Neural progenitor cell (in vitro differentiated cells): Measurements from ENCODE around the gene LPAR5. TPM values are rescaled to one million over a fixed set of nuclear protein-coding genes. Genes with fewer than 3 reads are reported as not detected.

Experiments
- DNase-seq: peaks from one replicate; pipeline ENCODE4 v3.0.0-alpha.2; 2016; ENCODE audit warnings: low spot score
- H2AFZ ChIP-seq: fragments of 200-600 bp; sonication (generic); replicated peaks from 2 replicates; pipeline ENCODE4 v1.6.1; 2016; ENCODE audit warnings: antibody characterized with exemption
- H3F3A ChIP-seq: fragments of 200-600 bp; sonication (generic); 2 replicates; pipeline ENCODE4 v1.6.1; 2016; ENCODE audit warnings: antibody characterized with exemption, low read depth
- H3K27ac ChIP-seq: fragments of 200-600 bp; sonication (generic); 2 replicates; pipeline ENCODE4 v1.5.1; 2016; ENCODE audit warnings: mild to moderate bottlenecking
- H3K27me3 ChIP-seq: fragments of 200-600 bp; sonication (generic); 2 replicates; pipeline ENCODE4 v1.6.1; 2016; ENCODE audit warnings: mild to moderate bottlenecking, moderate library complexity
- H3K36me3 ChIP-seq: fragments of 200-600 bp; sonication (generic); 2 replicates; pipeline ENCODE4 v1.5.1; 2016
- H3K4me1 ChIP-seq: fragments of 200-600 bp; sonication (generic); 2 replicates; pipeline ENCODE4 v1.6.1; 2016; ENCODE audit warnings: mixed run types
- H3K4me2 ChIP-seq: fragments of 200-600 bp; sonication (generic); 2 replicates; pipeline ENCODE4 v1.6.1; 2016
- H3K4me3 ChIP-seq: fragments of 200-600 bp; sonication (generic); 2 replicates; pipeline ENCODE4 v1.5.1; 2016
- H3K79me2 ChIP-seq: fragments of 200-600 bp; sonication (generic); 2 replicates; pipeline ENCODE4 v1.6.1; 2016; ENCODE audit warnings: low read depth
- H3K9ac ChIP-seq: fragments of 200-600 bp; sonication (generic); 2 replicates; pipeline ENCODE4 v1.6.1; 2016
- H3K9me3 ChIP-seq: fragments of 200-600 bp; sonication (generic); 2 replicates; pipeline ENCODE4 v1.5.1; 2016; ENCODE audit warnings: low read depth
- H4K20me1 ChIP-seq: fragments of 200-600 bp; sonication (generic); 2 replicates; pipeline ENCODE4 v1.6.1; 2016; ENCODE audit warnings: low read depth
- H3K27ac Mint-ChIP-seq: 3 replicates; pipeline ENCODE4 v1.8.0; 2021; ENCODE audit warnings: mixed read lengths
- H3K27me3 Mint-ChIP-seq: 2 replicates; pipeline ENCODE4 v1.8.0; 2022; ENCODE audit warnings: low read depth, mild to moderate bottlenecking, inconsistent platforms, moderate library complexity, mixed read lengths; ENCODE audit not compliant: insufficient read depth
- H3K36me3 Mint-ChIP-seq: 3 replicates; pipeline ENCODE4 v1.8.0; 2021; ENCODE audit warnings: mixed read lengths
- H3K4me1 Mint-ChIP-seq: 3 replicates; pipeline ENCODE4 v1.8.0; 2021; ENCODE audit warnings: mixed read lengths
- H3K4me3 Mint-ChIP-seq: 3 replicates; pipeline ENCODE4 v1.8.0; 2021; ENCODE audit warnings: mild to moderate bottlenecking, moderate library complexity, mixed read lengths
- H3K9me3 Mint-ChIP-seq: 3 replicates; pipeline ENCODE4 v1.8.0; 2020; ENCODE audit warnings: mixed read lengths
- EZH2 ChIP-seq: fragments of 200-600 bp; sonication (generic); IDR thresholded peaks from 2 replicates; pipeline ENCODE4 v1.6.1; 2017; ENCODE audit warnings: antibody characterized with exemption, mild to moderate bottlenecking, moderate library complexity
- EZH2phosphoT487 ChIP-seq: fragments of 200-600 bp; sonication (generic); IDR thresholded peaks from 2 replicates; pipeline ENCODE4 v1.6.1; 2017; ENCODE audit warnings: antibody characterized with exemption
- total RNA-seq: library from RNA; depleted of rRNA; stranded (reverse); fragments of >200 nt; gene quantifications from 2 replicates; pipeline ENCODE4 v1.2.3, GENCODE V29; 2015; ENCODE audit warnings: low replicate concordance
- TF ChIP-seq, protein P1 (sequence below): fragments of 200-600 bp; sonication (generic); IDR thresholded peaks from 2 replicates; pipeline ENCODE4 v1.5.1; 2017; ENCODE audit warnings: antibody characterized with exemption, mild to moderate bottlenecking

Gene LPAR5
- total RNA-seq, 1 donor from 2014 or later: 0.04 TPM

DNA sequence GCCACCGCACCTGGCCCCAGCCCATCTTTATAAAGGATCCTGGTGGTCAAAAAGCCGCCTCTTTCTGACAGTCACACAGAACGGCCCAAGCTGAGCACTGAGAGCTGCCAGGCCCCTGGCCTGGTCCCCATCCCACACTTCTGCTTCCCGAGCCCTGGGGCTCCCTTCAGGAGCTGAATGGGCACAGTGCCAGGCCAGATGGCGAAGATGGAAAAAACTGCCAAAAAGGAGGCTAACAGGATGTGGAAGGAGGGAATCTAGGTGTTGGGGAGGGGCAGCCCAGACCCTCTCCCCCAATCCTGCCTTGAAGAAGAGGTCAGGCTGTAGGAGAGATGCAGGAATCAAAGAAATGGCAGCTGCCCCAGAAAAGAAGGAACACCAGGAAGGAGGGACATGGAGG, 5.0 kb downstream of the LPAR5 start:
- Mint-ChIP-seq H3K27ac (peak overlapping the region; percentile 7), H3K4me1 (peaks cover 31% of the 10 kb centered on the region), H3K9me3 (no peaks in the 10 kb centered on the region), H3K27me3 (peaks cover 12% of the 10 kb centered on the region), H3K36me3 (no peaks in the 10 kb centered on the region), H3K4me3 (no peak overlapping the region)
- Histone ChIP-seq H3F3A (peaks cover 27% of the 10 kb centered on the region), H2AFZ (no peak overlapping the region), H3K27ac (no peak overlapping the region), H3K4me3 (no peak overlapping the region), H3K4me1 (peaks cover 34% of the 10 kb centered on the region), H3K79me2 (no peaks in the 10 kb centered on the region), H3K4me2 (no peak overlapping the region), H4K20me1 (no peaks in the 10 kb centered on the region), H3K36me3 (no peaks in the 10 kb centered on the region), H3K9ac (no peak overlapping the region), H3K9me3 (no peaks in the 10 kb centered on the region), H3K27me3 (no peaks in the 10 kb centered on the region)
- no peak for DNase-seq
- TF ChIP-seq, protein P1, sequence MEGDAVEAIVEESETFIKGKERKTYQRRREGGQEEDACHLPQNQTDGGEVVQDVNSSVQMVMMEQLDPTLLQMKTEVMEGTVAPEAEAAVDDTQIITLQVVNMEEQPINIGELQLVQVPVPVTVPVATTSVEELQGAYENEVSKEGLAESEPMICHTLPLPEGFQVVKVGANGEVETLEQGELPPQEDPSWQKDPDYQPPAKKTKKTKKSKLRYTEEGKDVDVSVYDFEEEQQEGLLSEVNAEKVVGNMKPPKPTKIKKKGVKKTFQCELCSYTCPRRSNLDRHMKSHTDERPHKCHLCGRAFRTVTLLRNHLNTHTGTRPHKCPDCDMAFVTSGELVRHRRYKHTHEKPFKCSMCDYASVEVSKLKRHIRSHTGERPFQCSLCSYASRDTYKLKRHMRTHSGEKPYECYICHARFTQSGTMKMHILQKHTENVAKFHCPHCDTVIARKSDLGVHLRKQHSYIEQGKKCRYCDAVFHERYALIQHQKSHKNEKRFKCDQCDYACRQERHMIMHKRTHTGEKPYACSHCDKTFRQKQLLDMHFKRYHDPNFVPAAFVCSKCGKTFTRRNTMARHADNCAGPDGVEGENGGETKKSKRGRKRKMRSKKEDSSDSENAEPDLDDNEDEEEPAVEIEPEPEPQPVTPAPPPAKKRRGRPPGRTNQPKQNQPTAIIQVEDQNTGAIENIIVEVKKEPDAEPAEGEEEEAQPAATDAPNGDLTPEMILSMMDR: no peak
- TF ChIP-seq EZH2 (no peak), EZH2phosphoT487 (no peak)

DNA sequence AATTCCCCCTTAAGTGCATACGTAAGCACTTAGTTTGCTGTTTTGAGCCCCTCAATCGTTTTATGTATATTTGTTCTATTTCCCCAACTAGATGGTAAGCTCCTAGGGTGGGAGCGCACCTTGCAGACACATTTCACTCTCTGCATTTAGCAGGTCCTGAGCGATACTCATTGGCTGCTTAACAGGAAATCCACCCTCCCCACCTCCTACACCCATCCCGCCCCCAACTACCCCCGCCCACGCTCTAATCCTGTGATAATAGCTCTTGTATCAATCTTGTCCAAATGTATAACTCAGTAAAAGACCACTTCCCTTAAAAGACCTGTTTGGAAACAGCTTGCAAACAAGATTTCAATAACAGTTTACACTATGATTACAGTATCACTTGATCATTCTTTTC, 8.1 kb downstream of the LPAR5 start:
- H3K4me2 ChIP-seq: no peak overlapping the region
- Mint-ChIP-seq H3K4me3 (no peak overlapping the region), H3K27ac (no peak overlapping the region), H3K27me3 (peaks cover 14% of the 10 kb centered on the region), H3K9me3 (no peaks in the 10 kb centered on the region), H3K36me3 (no peaks in the 10 kb centered on the region), H3K4me1 (peaks cover 26% of the 10 kb centered on the region)
- H3K27ac ChIP-seq: no peak overlapping the region
- peaks cover 18% of the 10 kb centered on the region for H3K4me1 ChIP-seq
- TF ChIP-seq EZH2: no peak
- TF ChIP-seq, protein P1: no peak
- no peak for TF ChIP-seq EZH2phosphoT487
- H3K9me3 ChIP-seq: no peaks in the 10 kb centered on the region
- peaks cover 20% of the 10 kb centered on the region for H3F3A ChIP-seq
- no peak overlapping the region for H3K9ac ChIP-seq
- no peaks in the 10 kb centered on the region for H4K20me1 ChIP-seq
- H3K27me3 ChIP-seq: no peaks in the 10 kb centered on the region
- H3K4me3 ChIP-seq: no peak overlapping the region
- H3K36me3 ChIP-seq: no peaks in the 10 kb centered on the region
- no peak for DNase-seq
- no peaks in the 10 kb centered on the region for H3K79me2 ChIP-seq
- peak overlapping the region; percentile 36 for H2AFZ ChIP-seq

DNA sequence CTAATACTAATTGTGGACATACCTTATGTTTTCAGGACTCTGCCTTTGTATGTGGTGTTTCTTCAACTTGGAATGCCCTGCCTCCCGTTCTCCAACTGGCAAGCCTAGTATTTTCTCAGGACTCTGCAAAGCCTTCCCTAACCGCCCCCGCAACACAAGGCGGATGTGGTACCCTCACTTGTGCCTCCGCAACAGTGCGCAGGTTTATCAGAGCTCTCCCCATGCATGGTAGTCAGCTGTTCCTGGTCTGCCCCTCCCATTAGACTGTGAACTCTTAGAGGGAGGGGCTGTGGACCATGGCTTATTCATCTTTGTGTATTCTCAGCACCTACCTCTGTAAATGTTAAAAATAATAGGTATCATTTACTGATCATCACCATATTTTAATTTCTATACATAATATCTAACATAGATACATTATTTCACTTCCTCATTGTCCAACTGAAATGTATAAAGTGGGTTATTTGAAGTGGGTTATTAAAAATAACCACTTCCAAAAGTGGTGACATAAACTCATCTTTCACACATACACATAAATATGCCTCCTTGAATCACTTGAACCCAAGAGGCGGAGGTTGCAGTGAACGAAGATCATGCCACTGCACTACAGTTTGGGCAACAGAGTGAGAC, 9.0 kb downstream of the LPAR5 start:
- Mint-ChIP-seq H3K4me3 (no peak overlapping the region), H3K4me1 (peaks cover 18% of the 10 kb centered on the region), H3K27me3 (peaks cover 14% of the 10 kb centered on the region), H3K9me3 (no peaks in the 10 kb centered on the region), H3K27ac (no peak overlapping the region), H3K36me3 (no peaks in the 10 kb centered on the region)
- Histone ChIP-seq H3K4me1 (peaks cover 9% of the 10 kb centered on the region), H3K4me2 (no peak overlapping the region), H3K9me3 (no peaks in the 10 kb centered on the region), H3K9ac (no peak overlapping the region), H3K36me3 (no peaks in the 10 kb centered on the region), H3K27me3 (no peaks in the 10 kb centered on the region), H2AFZ (no peak overlapping the region), H3F3A (peaks cover 12% of the 10 kb centered on the region), H3K4me3 (no peak overlapping the region), H4K20me1 (no peaks in the 10 kb centered on the region), H3K79me2 (no peaks in the 10 kb centered on the region), H3K27ac (no peak overlapping the region)
- DNase-seq: no peak
- TF ChIP-seq EZH2phosphoT487 (no peak), EZH2 (no peak)
- TF ChIP-seq, protein P1: no peak
